Tibial nerve (tissue), 3 donors: Measurements from ENCODE around the gene CLCF1.

Experiments
- CTCF ChIP-seq, 5 experiments: fragments of 200-600 bp in 3 of 5; fragments of 450-650 bp in 2 of 5; sonication (generic) in 3 of 5; IDR thresholded peaks; one replicate each; pipeline ENCODE4 v1.5.1; 2016 to 2019; ENCODE audit warnings: antibody characterized with exemption in 5 of 5, mild to moderate bottlenecking in 3 of 5, moderate library complexity in 2 of 5
- POLR2A ChIP-seq, 2 donors: fragments of 450-650 bp; IDR thresholded peaks; one replicate each; pipeline ENCODE4 v1.6.1; 2017; ENCODE audit warnings: antibody characterized with exemption in 2 of 2, mild to moderate bottlenecking in 2 of 2, moderate library complexity in 2 of 2

- TF ChIP-seq CTCF (IDR thresholded peaks at IDR 0.05) (peak in 4 of 5 experiments; percentile 44 to 65 (median 58)), POLR2A (IDR thresholded peaks at IDR 0.05) (no peak)
These were observed 2.0 kb downstream of the CLCF1 start for GRCh38 chr11:67371189-67371910.
